Vagina (tissue), 2 donors: ENCODE measurements around the gene ROBO4.

Experiments used
- POLR2A ChIP-seq, 2 donors: fragments of 450-650 bp; IDR thresholded peaks; one replicate each; pipeline ENCODE4 v1.6.1; 2017; ENCODE audit warnings: antibody characterized with exemption in 2 of 2, mild to moderate bottlenecking in 2 of 2, moderate library complexity in 2 of 2
- POLR2AphosphoS5 ChIP-seq, 2 donors: sonication (generic); formaldehyde crosslinking; IDR thresholded peaks; one replicate each; pipeline ENCODE4 v1.9.0; 2017; ENCODE audit warnings: antibody characterized with exemption in 2 of 2, mild to moderate bottlenecking in 2 of 2, low read depth in 1 of 2; ENCODE audit not compliant: insufficient read depth in 1 of 2
- TF ChIP-seq, protein P1 (sequence below), 3 experiments: fragments of 450-650 bp in 2 of 3; fragments of 200-600 bp in 1 of 3; sonication (generic) in 1 of 3; IDR thresholded peaks; one replicate each; pipeline ENCODE4 v1.5.1; 2017 to 2019; ENCODE audit warnings: antibody characterized with exemption in 3 of 3, mild to moderate bottlenecking in 2 of 3, moderate library complexity in 2 of 3

DNA sequence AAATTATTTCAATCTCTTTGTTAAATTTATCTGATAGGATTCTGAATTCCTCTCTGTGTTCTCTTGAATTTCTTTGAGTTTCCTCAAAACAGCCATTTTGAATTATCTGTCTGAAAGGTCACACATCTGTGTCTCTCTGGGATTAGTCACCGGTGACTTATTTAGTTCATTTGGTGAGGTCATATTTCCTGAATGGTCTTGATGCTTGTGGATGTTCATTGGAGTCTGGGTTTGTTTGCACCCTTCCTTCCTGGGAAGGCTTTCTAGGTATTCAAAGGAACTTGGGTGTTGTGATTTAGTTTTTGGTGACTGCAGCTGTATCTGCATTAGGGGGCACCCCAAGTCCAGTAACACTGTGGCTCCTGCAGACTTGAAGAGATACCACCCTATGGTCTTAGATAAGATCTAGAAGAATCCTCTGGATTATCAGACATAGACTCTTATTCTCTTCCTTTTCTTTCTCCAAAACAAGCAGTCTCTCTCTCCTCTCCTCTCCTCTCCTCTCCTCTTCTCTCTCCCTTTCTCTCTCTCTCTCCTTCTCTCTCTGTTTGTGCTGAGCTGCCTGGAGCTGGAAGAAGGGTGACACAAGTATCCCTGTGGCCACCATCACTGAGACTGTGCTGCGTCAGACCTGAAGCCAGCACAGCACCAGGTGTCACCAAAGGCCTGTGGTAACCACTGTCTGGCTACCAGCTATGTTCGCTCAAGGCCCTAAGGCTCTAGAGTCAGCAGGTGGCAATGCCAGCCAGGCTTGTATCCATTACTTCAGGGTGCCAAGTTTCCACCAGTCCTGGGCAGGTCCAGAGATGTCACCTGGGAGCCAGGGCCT is 18.1 kb upstream of the ROBO4 start:
- TF ChIP-seq POLR2A (IDR thresholded peaks at IDR 0.05) = no peak
- TF ChIP-seq, protein P1, sequence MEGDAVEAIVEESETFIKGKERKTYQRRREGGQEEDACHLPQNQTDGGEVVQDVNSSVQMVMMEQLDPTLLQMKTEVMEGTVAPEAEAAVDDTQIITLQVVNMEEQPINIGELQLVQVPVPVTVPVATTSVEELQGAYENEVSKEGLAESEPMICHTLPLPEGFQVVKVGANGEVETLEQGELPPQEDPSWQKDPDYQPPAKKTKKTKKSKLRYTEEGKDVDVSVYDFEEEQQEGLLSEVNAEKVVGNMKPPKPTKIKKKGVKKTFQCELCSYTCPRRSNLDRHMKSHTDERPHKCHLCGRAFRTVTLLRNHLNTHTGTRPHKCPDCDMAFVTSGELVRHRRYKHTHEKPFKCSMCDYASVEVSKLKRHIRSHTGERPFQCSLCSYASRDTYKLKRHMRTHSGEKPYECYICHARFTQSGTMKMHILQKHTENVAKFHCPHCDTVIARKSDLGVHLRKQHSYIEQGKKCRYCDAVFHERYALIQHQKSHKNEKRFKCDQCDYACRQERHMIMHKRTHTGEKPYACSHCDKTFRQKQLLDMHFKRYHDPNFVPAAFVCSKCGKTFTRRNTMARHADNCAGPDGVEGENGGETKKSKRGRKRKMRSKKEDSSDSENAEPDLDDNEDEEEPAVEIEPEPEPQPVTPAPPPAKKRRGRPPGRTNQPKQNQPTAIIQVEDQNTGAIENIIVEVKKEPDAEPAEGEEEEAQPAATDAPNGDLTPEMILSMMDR (IDR thresholded peaks at IDR 0.05) = no peak
- TF ChIP-seq POLR2AphosphoS5 (IDR thresholded peaks at IDR 0.05; ENCODE audit: insufficient read depth in 1 of 2, low read depth in 1 of 2) = no peak
